ENCODE measurements around the gene FBXO47. TPM values are rescaled to one million over a fixed set of nuclear protein-coding genes. Genes with fewer than 3 reads are reported as not detected.
A peak's percentile ranks its signal among the peaks of the same experiment; 100 is the strongest.

Gene FBXO47
- total and polyA plus RNA-seq, 10 of the 15 experiments (the other 5 are each of a cell fraction or from before 2014, with no cell fraction given): 0.04 to 0.06 (median 0.06) TPM; not detected in 7

DNA sequence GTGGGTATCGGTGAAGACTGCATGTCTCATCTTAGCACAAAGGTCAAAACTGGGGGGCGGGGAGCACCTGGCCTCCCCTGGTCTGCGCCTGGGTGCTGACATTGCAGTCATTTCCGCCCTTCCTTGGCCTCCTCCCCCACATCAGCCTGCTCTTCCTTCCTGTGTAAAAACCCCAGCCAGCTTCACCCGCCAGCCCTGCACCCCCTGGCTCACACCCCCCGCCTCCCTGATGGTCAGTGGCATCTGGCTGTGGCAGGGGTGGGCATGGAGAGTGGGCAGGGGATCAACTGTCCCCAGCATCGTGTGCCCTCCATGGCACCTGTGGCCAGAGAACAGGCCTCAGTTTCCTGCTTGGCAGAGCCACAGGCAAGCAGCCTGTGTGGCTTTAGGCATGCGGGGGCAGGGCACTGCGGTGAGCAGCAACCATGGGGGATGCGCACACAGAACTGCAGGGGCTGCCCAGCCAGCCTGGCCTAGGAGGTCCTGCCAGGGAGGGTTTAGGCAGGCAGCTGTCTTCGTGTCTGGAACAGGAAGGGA lies 68.3 kb downstream of the FBXO47 start (continued):
- TF ChIP-seq CHD2 (IDR thresholded peaks at IDR 0.05; ENCODE audit: borderline replicate concordance, low read depth, low read length) (peak; percentile 89), ZNF207 (IDR thresholded peaks at IDR 0.05; ENCODE audit: borderline replicate concordance) (no peak), CHD1 (IDR thresholded peaks at IDR 0.05; ENCODE audit: low read depth, low read length) (no peak), STAT1 (conservative IDR thresholded peaks at IDR 0.05) (no peak), SUZ12 (IDR thresholded peaks at IDR 0.05; ENCODE audit: unreplicated experiment) (no peak), MTA3 (IDR thresholded peaks at IDR 0.05; ENCODE audit: borderline replicate concordance, low read length) (0 out of 2 replicates have a peak, but pooled peaks have one; percentile 34), BCL11A (IDR thresholded peaks at IDR 0.05; ENCODE audit: low read depth, low read length) (no peak), ATF7 (IDR thresholded peaks at IDR 0.05; ENCODE audit: low read depth) (peak; percentile 66), MEF2B (IDR thresholded peaks at IDR 0.05; ENCODE audit: partially characterized antibody, poor library complexity, severe bottlenecking) (peak; percentile 31), HDGF (IDR thresholded peaks at IDR 0.05) (peak; percentile 67), RELA (IDR thresholded peaks at IDR 0.05; ENCODE audit: borderline replicate concordance, partially characterized antibody) (peak; percentile 14), SIN3A (IDR thresholded peaks at IDR 0.05; ENCODE audit: low read depth, low read length) (0 out of 2 replicates have a peak, but pooled peaks have one; percentile 37), CBX3 (IDR thresholded peaks at IDR 0.05; ENCODE audit: borderline replicate concordance, low read depth) (no peak), FOS (IDR thresholded peaks at IDR 0.05; ENCODE audit: borderline replicate concordance, extremely low read depth, insufficient read length) (no peak), NR2F1 (conservative IDR thresholded peaks at IDR 0.05) (peak; percentile 95), ZNF384 (IDR thresholded peaks at IDR 0.05; ENCODE audit: borderline replicate concordance, low read depth, low read length) (no peak), ETV6 (conservative IDR thresholded peaks at IDR 0.05 in 1 of 2, IDR thresholded peaks at IDR 0.05 in 1 of 2; ENCODE audit: borderline replicate concordance in 1 of 2, low read depth in 1 of 2) (peak in 1 of 2 experiments; percentile 98; a peak in 2 of 4 replicates), DPF2 (IDR thresholded peaks at IDR 0.05) (peak; percentile 86), SP1 (IDR thresholded peaks at IDR 0.05; ENCODE audit: low read depth, low read length) (peak; percentile 65), TCF3 (IDR thresholded peaks at IDR 0.05; ENCODE audit: borderline replicate concordance, insufficient read depth, low read depth, low read length) (peak; percentile 92), HDAC2 (IDR thresholded peaks at IDR 0.05) (no peak), MYB (IDR thresholded peaks at IDR 0.05; ENCODE audit: borderline replicate concordance, low read depth, low read length) (no peak)
- TF ChIP-seq, protein P1, sequence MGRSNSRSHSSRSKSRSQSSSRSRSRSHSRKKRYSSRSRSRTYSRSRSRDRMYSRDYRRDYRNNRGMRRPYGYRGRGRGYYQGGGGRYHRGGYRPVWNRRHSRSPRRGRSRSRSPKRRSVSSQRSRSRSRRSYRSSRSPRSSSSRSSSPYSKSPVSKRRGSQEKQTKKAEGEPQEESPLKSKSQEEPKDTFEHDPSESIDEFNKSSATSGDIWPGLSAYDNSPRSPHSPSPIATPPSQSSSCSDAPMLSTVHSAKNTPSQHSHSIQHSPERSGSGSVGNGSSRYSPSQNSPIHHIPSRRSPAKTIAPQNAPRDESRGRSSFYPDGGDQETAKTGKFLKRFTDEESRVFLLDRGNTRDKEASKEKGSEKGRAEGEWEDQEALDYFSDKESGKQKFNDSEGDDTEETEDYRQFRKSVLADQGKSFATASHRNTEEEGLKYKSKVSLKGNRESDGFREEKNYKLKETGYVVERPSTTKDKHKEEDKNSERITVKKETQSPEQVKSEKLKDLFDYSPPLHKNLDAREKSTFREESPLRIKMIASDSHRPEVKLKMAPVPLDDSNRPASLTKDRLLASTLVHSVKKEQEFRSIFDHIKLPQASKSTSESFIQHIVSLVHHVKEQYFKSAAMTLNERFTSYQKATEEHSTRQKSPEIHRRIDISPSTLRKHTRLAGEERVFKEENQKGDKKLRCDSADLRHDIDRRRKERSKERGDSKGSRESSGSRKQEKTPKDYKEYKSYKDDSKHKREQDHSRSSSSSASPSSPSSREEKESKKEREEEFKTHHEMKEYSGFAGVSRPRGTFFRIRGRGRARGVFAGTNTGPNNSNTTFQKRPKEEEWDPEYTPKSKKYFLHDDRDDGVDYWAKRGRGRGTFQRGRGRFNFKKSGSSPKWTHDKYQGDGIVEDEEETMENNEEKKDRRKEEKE (IDR thresholded peaks at IDR 0.05): no peak
- TF ChIP-seq, protein P2, sequence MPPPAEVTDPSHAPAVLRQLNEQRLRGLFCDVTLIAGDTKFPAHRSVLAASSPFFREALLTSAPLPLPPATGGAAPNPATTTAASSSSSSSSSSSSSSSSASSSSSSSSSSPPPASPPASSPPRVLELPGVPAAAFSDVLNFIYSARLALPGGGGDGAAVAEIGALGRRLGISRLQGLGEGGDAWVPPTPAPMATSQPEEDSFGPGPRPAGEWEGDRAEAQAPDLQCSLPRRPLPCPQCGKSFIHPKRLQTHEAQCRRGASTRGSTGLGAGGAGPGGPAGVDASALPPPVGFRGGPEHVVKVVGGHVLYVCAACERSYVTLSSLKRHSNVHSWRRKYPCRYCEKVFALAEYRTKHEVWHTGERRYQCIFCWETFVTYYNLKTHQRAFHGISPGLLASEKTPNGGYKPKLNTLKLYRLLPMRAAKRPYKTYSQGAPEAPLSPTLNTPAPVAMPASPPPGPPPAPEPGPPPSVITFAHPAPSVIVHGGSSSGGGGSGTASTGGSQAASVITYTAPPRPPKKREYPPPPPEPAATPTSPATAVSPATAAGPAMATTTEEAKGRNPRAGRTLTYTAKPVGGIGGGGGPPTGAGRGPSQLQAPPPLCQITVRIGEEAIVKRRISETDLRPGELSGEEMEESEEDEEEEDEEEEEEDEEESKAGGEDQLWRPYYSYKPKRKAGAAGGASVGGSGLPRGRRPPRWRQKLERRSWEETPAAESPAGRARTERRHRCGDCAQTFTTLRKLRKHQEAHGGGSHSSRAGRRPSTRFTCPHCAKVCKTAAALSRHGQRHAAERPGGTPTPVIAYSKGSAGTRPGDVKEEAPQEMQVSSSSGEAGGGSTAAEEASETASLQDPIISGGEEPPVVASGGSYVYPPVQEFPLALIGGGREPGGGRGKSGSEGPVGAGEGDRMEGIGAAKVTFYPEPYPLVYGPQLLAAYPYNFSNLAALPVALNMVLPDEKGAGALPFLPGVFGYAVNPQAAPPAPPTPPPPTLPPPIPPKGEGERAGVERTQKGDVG (CRISPR knock-in tag; IDR thresholded peaks at IDR 0.05): 0 out of 2 replicates have a peak, but pooled peaks have one; percentile 28
